AG04449 (cell line): ENCODE measurements around the gene IGF2R.

Experiments
- CTCF ChIA-PET: fragments of 350-600 bp; formaldehyde crosslinking; extraction: SDS; loops from one replicate; lab custom pipeline; 2021; ENCODE audit warnings: antibody characterized with exemption; lab: Yijun Ruan, JAX
- POLR2A ChIA-PET: fragments of 400-600, 350-600 bp; formaldehyde crosslinking; extraction: SDS; loops from one replicate; lab custom pipeline; 2020; ENCODE audit warnings: antibody characterized with exemption, inconsistent platforms; lab: Yijun Ruan, JAX
- DNase-seq: peaks from one replicate; pipeline ENCODE4 v3.0.0-alpha.2; 2010; ENCODE audit warnings: low read depth, low spot score
- H3K4me3 ChIP-seq: 2 replicates; pipeline ENCODE4 v1.5.1; 2011; ENCODE audit warnings: low read depth, mild to moderate bottlenecking, control low read depth, low read length
- CTCF ChIP-seq: IDR thresholded peaks from one replicate; pipeline ENCODE4 v1.5.1; 2011; ENCODE audit warnings: mild to moderate bottlenecking, moderate library complexity, low read length, control low read depth, inconsistent platforms; ENCODE audit not compliant: insufficient read depth; ENCODE audit errors: missing control alignments

IGF2R gene

GRCh38 chr6:160085226-160085625, 116.3 kb downstream of the IGF2R start:
- CTCF ChIA-PET: interaction anchor here (4.7 to 8.7 kb wide), 2 partner anchors 13 to 371 kb away, joined by 63 to 195 read pairs; no protein-coding TSS in a partner anchor
- DNase-seq: no peak
- H3K4me3 ChIP-seq: no peak overlapping the region
- POLR2A ChIA-PET: no interaction called here
- no peak for TF ChIP-seq CTCF

GRCh38 chr6:160085713-160086505, 117.0 kb downstream of the IGF2R start:
- ChIA-PET POLR2A (no interaction called here), CTCF (interaction anchor here (1.0 to 8.7 kb wide), 9 partner anchors 9 to 447 kb away, joined by 3 to 195 read pairs (median 14); no protein-coding TSS in a partner anchor)
- TF ChIP-seq CTCF: no peak
- H3K4me3 ChIP-seq: no peak overlapping the region
- no peak for DNase-seq

- DNase-seq: no peak
- ChIA-PET CTCF (interaction anchor here (0.6 to 8.7 kb wide), 11 partner anchors 10 to 446 kb away, joined by 3 to 195 read pairs (median 5); no protein-coding TSS in a partner anchor), POLR2A (no interaction called here)
- TF ChIP-seq CTCF: no peak
- H3K4me3 ChIP-seq: no peak overlapping the region
These were observed 117.9 kb downstream of the IGF2R start for GRCh38 chr6:160086754-160087153.

- TF ChIP-seq CTCF: peak; percentile 86
- DNase-seq: peak; percentile 50
- ChIA-PET POLR2A (interaction anchor here (1.3 kb wide), 1 partner anchor 367 kb away, joined by 6 read pairs; no protein-coding TSS in a partner anchor), CTCF (interaction anchor here (0.7 to 8.7 kb wide), 38 partner anchors 10 to 1286 kb away, joined by 3 to 195 read pairs (median 4); partner anchors contain the start of gene SLC22A1)
- H3K4me3 ChIP-seq: no peak overlapping the region
These were observed 119.3 kb downstream of the IGF2R start for GRCh38 chr6:160088069-160088783.

GRCh38 chr6:160088784-160089533, 120.1 kb downstream of the IGF2R start:
- CTCF ChIA-PET: interaction anchor here (0.7 to 8.7 kb wide), 33 partner anchors 9 to 1285 kb away, joined by 3 to 195 read pairs (median 4); partner anchors contain the start of gene SLC22A1
- TF ChIP-seq CTCF: no peak
- DNase-seq: no peak
- no peak overlapping the region for H3K4me3 ChIP-seq
- POLR2A ChIA-PET: interaction anchor here (1.3 kb wide), 1 partner anchor 366 kb away, joined by 6 read pairs; no protein-coding TSS in a partner anchor
